KMS-11 (cell line): ENCODE measurements around the gene SYNCRIP.
"Not testable (repeated sequence)": the region's sequence is repeated elsewhere in the genome, so short reads cannot be mapped to it uniquely, and the experiment has no call there.

Experiments used
- H2AFZ ChIP-seq: fragments of 200-600 bp; sonication (generic); 2 replicates; pipeline ENCODE4 v1.6.1; 2016; ENCODE audit warnings: antibody characterized with exemption, mixed run types, low read depth
- H3K27ac ChIP-seq: fragments of 200-600 bp; sonication (generic); 2 replicates; pipeline ENCODE4 v1.6.1; 2016; ENCODE audit warnings: mild to moderate bottlenecking, mixed run types
- H3K27me3 ChIP-seq: fragments of 200-600 bp; sonication (generic); 2 replicates; pipeline ENCODE4 v1.6.1; 2017; ENCODE audit warnings: mild to moderate bottlenecking, low read depth, mixed run types, moderate library complexity; ENCODE audit not compliant: insufficient read depth
- H3K36me3 ChIP-seq: fragments of 200-600 bp; sonication (generic); 2 replicates; pipeline ENCODE4 v1.6.1; 2017; ENCODE audit warnings: mild to moderate bottlenecking, mixed run types; ENCODE audit not compliant: insufficient read depth
- H3K4me1 ChIP-seq: fragments of 200-600 bp; sonication (generic); 2 replicates; pipeline ENCODE4 v1.6.1; 2016; ENCODE audit warnings: mild to moderate bottlenecking, low read depth, mixed run types; ENCODE audit not compliant: poor library complexity, severe bottlenecking
- H3K4me2 ChIP-seq: fragments of 200-600 bp; sonication (generic); 2 replicates; pipeline ENCODE4 v1.7.0; 2016; ENCODE audit warnings: mild to moderate bottlenecking, mixed run types
- H3K4me3 ChIP-seq: fragments of 200-600 bp; sonication (generic); IDR thresholded peaks from 2 replicates; pipeline ENCODE4 v1.6.1; 2017; ENCODE audit warnings: low read depth, low read length, mixed read lengths; ENCODE audit not compliant: insufficient read depth
- H3K79me2 ChIP-seq: fragments of 200-600 bp; sonication (generic); 2 replicates; pipeline ENCODE4 v1.6.1; 2016; ENCODE audit warnings: low read depth, mixed run types; ENCODE audit not compliant: insufficient read depth
- H3K9ac ChIP-seq: fragments of 200-600 bp; sonication (generic); 2 replicates; pipeline ENCODE4 v1.6.1; 2016; ENCODE audit warnings: mild to moderate bottlenecking, mixed run types
- H4K20me1 ChIP-seq: fragments of 200-600 bp; sonication (generic); 2 replicates; pipeline ENCODE4 v1.6.1; 2016; ENCODE audit warnings: mild to moderate bottlenecking, mixed run types; ENCODE audit not compliant: insufficient read depth
- TF ChIP-seq, protein P1 (sequence below): fragments of 200-600 bp; sonication (generic); conservative IDR thresholded peaks from 2 replicates; pipeline ENCODE4 v1.6.1; 2017; ENCODE audit warnings: low read depth, mild to moderate bottlenecking, antibody characterized with exemption, low read length, moderate library complexity, mixed read lengths

SYNCRIP gene

DNA sequence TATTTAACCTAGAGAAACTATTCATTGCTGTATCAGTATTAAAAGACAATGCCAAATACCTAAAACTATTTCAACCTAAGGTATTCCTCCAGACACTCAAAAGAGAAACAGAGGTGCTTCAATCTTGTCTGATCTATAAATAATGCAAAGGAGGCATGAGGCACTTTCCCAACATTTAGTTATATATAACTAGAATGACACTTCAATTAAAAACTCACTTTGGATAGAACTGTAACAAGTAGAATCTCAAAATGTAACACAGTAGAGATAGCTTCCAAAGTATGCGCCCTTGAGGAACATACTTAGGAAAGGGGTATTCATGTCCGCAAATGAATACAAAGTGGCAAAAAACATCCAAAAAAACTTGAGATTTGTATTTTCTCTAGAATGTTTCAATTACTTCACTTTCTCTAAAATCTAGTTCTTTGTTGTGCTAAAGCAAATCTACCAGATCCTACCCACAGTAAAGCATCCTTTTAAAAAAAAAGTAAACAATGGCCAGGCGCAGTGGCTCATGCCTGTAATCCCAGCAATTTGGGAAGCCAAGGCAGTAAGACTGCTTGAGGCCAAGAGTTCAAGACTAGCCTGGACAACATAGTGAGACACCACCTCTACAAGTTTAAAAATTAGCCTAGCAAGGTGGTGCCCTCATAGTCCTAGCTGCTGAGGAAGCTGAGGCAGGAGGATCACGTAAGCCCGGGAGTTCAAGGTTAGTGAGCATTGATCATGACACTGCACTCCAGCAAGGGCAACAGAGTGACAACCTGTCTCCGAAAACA, 10.3 kb downstream of the SYNCRIP start:
- Histone ChIP-seq H3K4me2 (no peak overlapping the region), H3K4me1 (peaks cover 5% of the 10 kb centered on the region)

DNA sequence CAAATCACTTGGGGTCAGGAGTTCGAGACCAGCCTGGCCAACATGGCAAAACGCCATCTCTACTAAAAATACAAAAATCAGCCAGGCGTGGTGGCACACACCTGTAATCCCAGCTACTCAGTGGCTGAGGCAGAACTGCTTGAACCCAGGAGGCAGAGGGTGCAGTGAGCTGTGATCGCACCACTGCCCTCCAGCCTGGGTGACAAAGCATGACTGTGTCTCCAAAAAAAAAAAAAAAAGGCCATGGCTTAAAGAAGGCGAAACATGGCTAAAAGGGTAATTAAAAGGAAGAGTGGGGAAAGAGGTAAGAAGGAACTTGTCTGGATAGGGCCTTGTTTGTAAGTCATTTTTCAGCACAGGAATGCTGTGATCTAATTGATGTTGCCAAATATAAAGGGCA, 11.6 kb downstream of the SYNCRIP start:
- not testable (repeated sequence) for H3K4me3 ChIP-seq, H2AFZ ChIP-seq, H3K27ac ChIP-seq, H3K36me3 ChIP-seq, H3K4me2 ChIP-seq, H3K4me1 ChIP-seq, H3K9ac ChIP-seq, H3K27me3 ChIP-seq
- Histone ChIP-seq H4K20me1 (peaks cover 36% of the 10 kb centered on the region), H3K79me2 (peaks cover 97% of the 10 kb centered on the region)

More for the DNA sequence above, 10.3 kb downstream of the SYNCRIP start:
- TF ChIP-seq, protein P1, sequence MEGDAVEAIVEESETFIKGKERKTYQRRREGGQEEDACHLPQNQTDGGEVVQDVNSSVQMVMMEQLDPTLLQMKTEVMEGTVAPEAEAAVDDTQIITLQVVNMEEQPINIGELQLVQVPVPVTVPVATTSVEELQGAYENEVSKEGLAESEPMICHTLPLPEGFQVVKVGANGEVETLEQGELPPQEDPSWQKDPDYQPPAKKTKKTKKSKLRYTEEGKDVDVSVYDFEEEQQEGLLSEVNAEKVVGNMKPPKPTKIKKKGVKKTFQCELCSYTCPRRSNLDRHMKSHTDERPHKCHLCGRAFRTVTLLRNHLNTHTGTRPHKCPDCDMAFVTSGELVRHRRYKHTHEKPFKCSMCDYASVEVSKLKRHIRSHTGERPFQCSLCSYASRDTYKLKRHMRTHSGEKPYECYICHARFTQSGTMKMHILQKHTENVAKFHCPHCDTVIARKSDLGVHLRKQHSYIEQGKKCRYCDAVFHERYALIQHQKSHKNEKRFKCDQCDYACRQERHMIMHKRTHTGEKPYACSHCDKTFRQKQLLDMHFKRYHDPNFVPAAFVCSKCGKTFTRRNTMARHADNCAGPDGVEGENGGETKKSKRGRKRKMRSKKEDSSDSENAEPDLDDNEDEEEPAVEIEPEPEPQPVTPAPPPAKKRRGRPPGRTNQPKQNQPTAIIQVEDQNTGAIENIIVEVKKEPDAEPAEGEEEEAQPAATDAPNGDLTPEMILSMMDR, result no peak
- Histone ChIP-seq H2AFZ (no peak overlapping the region), H3K79me2 (peaks cover 97% of the 10 kb centered on the region), H3K27ac (no peak overlapping the region), H3K4me3 (no peak overlapping the region), H4K20me1 (peaks cover 44% of the 10 kb centered on the region), H3K36me3 (peaks cover 6% of the 10 kb centered on the region; the same call in 1 of the 2 replicates), H3K27me3 (no peaks in the 10 kb centered on the region), H3K9ac (no peak overlapping the region)

DNA sequence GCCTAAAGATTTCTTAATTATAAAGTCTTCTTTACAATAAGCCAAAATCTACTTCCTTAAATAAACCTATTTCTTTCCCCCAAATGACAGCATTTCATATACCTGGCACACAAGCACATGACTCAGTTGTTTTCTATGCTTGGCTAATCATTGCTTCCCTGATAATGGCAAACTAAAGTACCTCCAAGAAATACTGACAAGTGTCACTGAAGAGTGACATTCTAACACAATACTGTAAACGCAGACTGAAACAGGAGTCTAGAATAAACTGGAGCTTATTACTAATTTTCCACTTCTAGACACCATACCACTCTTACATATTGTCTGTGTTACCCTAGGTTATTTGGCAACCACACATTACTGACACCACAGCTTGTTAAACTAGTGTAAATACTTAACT, 14.3 kb downstream of the SYNCRIP start:
- Histone ChIP-seq H3K9ac (no peak overlapping the region), H2AFZ (no peak overlapping the region), H3K27me3 (no peaks in the 10 kb centered on the region), H4K20me1 (peaks cover 24% of the 10 kb centered on the region), H3K4me1 (no peaks in the 10 kb centered on the region), H3K79me2 (peaks cover 97% of the 10 kb centered on the region), H3K36me3 (peaks cover 8% of the 10 kb centered on the region; the same call in 1 of the 2 replicates), H3K4me3 (no peak overlapping the region), H3K4me2 (no peak overlapping the region), H3K27ac (no peak overlapping the region)
- TF ChIP-seq, protein P1, result no peak

DNA sequence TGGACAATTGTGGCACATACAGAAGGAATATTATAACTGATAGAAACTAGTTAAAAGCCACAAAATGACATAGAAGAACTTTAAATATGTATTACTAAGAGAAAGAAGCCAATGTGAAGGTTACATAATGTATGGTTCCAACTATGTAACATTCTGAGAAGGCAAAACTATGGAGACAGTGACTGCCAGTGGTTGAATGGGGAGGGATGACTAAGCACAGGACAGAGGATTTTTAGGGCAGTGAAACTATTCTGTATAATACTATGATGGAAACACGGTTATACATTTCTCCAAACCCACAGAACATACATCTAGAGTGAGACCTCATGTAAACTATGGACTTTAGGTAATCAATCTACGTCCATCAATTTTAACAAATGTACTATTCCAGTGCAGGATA, 22.4 kb downstream of the SYNCRIP start:
- H3K4me3 ChIP-seq, result no peak overlapping the region
- TF ChIP-seq, protein P1, result no peak
- H3K79me2 ChIP-seq, result peaks cover 68% of the 10 kb centered on the region
- H4K20me1 ChIP-seq, result peaks cover 4% of the 10 kb centered on the region; the same call in 1 of the 2 replicates
- no peak overlapping the region for H3K27ac ChIP-seq
- no peaks in the 10 kb centered on the region for H3K4me1 ChIP-seq
- H3K9ac ChIP-seq, result no peak overlapping the region
- H2AFZ ChIP-seq, result no peak overlapping the region
- H3K27me3 ChIP-seq, result no peaks in the 10 kb centered on the region
- no peak overlapping the region for H3K4me2 ChIP-seq
- peaks cover 19% of the 10 kb centered on the region; the same call in 1 of the 2 replicates for H3K36me3 ChIP-seq

DNA sequence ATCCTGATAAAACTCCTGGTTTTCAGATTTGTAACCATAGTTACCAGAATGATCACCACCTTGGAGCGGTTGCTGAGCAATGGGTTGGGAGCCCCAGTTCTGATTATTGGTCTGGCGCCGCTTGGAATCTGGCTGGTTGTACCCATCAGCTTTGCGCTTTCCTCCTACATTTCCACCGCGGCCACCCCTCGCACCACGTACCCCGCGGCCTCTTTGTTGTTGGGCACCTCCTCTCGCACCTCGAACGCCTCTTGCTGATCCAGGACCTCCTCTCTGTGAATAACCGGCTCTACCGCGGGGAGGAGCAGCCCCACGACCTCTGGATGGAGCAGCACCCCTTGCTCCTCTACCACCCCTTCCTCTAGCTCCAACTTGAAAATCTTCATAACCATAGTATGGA, 27.9 kb downstream of the SYNCRIP start:
- Histone ChIP-seq H3K79me2 (peaks cover 15% of the 10 kb centered on the region; the same call in 1 of the 2 replicates), H3K4me2 (no peak overlapping the region), H3K27me3 (no peaks in the 10 kb centered on the region), H3K4me1 (no peaks in the 10 kb centered on the region), H3K9ac (no peak overlapping the region), H3K27ac (no peak overlapping the region), H2AFZ (no peak overlapping the region), H4K20me1 (no peaks in the 10 kb centered on the region; the same call in 1 of the 2 replicates), H3K36me3 (peaks cover 13% of the 10 kb centered on the region; the same call in 1 of the 2 replicates), H3K4me3 (no peak overlapping the region)
- TF ChIP-seq, protein P1, result no peak
